A549 (cell line): ENCODE measurements around the gene IQGAP2.

ENCODE experiments used
- CTCF ChIP-seq: fragments of >200 bp; sonication (Bioruptor Twin); formaldehyde crosslinking; IDR thresholded peaks from 3 replicates; pipeline ENCODE4 v1.5.1; 2016
- EHMT2 ChIP-seq: fragments of 200-600 bp; sonication (generic); IDR thresholded peaks from 2 replicates; pipeline ENCODE4 v1.6.1; 2016; ENCODE audit warnings: antibody characterized with exemption, low read depth, mild to moderate bottlenecking, moderate library complexity
- ELK1 ChIP-seq: fragments of 150-350 bp; IDR thresholded peaks from 2 replicates; pipeline ENCODE4 v1.6.1; 2014; ENCODE audit warnings: low read depth, mild to moderate bottlenecking, low read length
- EP300 ChIP-seq, 2 experiments: fragments of >200 bp; sonication (Bioruptor Twin); formaldehyde crosslinking; IDR thresholded peaks; 2 replicates in 1 of 2; 3 replicates in 1 of 2; pipeline ENCODE4 v1.6.1; 2016 to 2017
- ESRRA ChIP-seq: fragments of 150-350 bp; IDR thresholded peaks from 2 replicates; pipeline ENCODE4 v1.6.1; 2014; ENCODE audit warnings: mild to moderate bottlenecking, low read length, borderline replicate concordance
- JUN ChIP-seq, 2 experiments: fragments of >200 bp; sonication (Bioruptor Twin); formaldehyde crosslinking; IDR thresholded peaks; 2 replicates in 1 of 2; 3 replicates in 1 of 2; pipeline ENCODE4 v1.6.1; 2016 to 2017
- MAFK ChIP-seq: fragments of 450-650 bp; IDR thresholded peaks from 2 replicates; pipeline ENCODE4 v1.6.1; 2014; ENCODE audit not compliant: partially characterized antibody
- MAZ ChIP-seq: fragments of 150-350 bp; IDR thresholded peaks from 2 replicates; pipeline ENCODE4 v1.6.1; 2014; ENCODE audit warnings: antibody characterized with exemption, low read depth, low read length, borderline replicate concordance
- NR3C1 ChIP-seq: fragments of >200 bp; sonication (Bioruptor Twin); formaldehyde crosslinking; IDR thresholded peaks from 3 replicates; pipeline ENCODE4 v1.6.1; 2017
- PBX3 ChIP-seq: IDR thresholded peaks from 2 replicates; pipeline ENCODE4 v1.6.1; 2012
- POLR2A ChIP-seq: IDR thresholded peaks from 2 replicates; pipeline ENCODE4 v1.6.1; 2012; ENCODE audit warnings: mild to moderate bottlenecking, low read length
- POLR2AphosphoS2 ChIP-seq: conservative IDR thresholded peaks from 2 replicates; pipeline ENCODE4 v1.6.1; 2012; ENCODE audit warnings: low read length, improper control_type of control experiment, inconsistent platforms

- TF ChIP-seq POLR2A = no peak
- no peak for TF ChIP-seq PBX3
- no peak for TF ChIP-seq POLR2AphosphoS2
- TF ChIP-seq ESRRA = no peak
- TF ChIP-seq CTCF = no peak
- no peak for TF ChIP-seq EHMT2
- no peak for TF ChIP-seq MAFK
- TF ChIP-seq NR3C1 = no peak
- TF ChIP-seq ELK1 = no peak
- no peak for TF ChIP-seq MAZ
- no peak for TF ChIP-seq EP300 (IDR thresholded peaks at IDR 0.05)
- TF ChIP-seq JUN (IDR thresholded peaks at IDR 0.05) = no peak
These were observed 177.9 kb downstream of the IQGAP2 start for GRCh38 chr5:76580981-76581380.
